Measurements from ENCODE around the gene SUPT5H.
"Not testable (repeated sequence)": the region's sequence is repeated elsewhere in the genome, so short reads cannot be mapped to it uniquely, and the experiment has no call there.

SUPT5H gene

DNA sequence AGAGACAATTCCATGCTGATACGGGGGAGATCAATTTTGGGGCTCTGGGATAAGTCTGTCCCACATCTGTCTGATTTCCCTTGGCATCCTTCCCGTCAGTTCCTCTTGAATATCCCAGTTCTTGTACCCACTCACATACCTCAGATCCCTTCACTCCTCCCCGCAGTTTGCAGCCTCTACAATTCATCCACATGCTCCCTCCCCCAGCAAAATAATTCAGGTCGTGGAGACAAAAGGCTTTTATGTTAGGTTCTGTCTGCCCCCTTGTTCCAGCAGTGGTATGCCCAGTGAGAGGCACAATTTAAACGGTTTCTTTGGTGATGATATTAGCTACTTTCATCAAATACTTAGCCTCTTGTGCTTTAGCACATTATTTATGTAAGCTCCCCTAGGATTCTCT is 19.2 kb upstream of the SUPT5H start:
- no peak for DNase-seq

DNA sequence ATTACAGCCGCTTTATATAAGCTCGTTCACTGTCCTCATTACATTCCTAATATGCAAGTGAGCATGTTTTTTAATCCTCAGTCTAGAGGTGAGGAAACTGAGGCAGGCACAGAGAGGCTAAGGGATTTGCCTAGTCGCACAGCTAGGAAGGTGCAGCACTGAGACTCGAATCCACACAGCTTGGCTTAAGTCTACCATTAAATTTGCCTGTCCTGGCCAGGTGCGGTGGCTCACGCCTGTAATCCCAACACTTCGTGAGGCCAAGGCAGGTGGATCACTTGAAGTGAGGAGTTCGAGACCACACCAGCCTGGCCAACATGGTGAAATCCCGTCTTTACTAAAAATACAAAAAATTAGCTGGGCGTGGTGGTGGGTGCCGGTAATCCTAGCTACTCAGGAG is 17.7 kb upstream of the SUPT5H start:
- no peak for DNase-seq

DNA sequence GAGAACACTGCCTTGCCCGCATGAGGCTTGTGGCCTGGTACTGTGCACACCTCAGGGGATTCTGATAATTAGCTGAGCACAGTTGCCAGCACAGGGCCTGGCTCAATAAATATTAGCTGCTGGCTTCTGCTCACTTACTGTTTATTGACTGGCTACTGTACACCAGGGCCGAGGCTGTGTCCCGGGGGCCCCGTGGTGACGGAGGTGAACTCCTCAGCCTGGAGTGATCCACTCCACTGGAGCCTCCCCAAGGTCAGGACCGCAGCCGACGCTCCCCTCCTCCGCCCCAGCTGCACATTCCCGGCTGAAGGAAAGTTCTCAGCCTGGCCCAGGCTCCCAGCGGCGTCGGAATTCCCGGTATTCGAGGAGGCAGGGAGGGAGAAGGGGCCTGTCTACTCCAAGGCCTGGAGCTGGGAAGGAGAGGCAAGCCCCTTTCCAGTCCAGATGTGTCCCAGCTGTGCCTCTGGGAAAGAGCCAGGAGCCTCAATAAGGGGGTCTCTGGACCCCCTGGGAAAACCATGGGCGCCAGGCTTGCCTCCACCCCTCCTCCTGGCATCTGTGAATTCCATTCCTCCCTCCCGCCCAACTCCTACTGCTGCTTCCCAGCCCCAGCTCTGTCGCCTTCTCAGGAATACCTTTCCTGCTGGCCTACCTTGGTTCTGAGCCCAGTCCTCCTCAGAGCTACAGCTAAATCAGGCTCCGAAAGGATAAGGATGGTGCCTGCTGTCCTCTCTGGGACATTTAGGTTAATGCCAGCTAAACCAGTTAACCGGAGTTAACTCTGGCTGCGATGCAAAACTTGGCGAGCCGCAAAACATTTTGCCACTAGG is 16.9 kb upstream of the SUPT5H start:
- DNase-seq, result no peak

DNA sequence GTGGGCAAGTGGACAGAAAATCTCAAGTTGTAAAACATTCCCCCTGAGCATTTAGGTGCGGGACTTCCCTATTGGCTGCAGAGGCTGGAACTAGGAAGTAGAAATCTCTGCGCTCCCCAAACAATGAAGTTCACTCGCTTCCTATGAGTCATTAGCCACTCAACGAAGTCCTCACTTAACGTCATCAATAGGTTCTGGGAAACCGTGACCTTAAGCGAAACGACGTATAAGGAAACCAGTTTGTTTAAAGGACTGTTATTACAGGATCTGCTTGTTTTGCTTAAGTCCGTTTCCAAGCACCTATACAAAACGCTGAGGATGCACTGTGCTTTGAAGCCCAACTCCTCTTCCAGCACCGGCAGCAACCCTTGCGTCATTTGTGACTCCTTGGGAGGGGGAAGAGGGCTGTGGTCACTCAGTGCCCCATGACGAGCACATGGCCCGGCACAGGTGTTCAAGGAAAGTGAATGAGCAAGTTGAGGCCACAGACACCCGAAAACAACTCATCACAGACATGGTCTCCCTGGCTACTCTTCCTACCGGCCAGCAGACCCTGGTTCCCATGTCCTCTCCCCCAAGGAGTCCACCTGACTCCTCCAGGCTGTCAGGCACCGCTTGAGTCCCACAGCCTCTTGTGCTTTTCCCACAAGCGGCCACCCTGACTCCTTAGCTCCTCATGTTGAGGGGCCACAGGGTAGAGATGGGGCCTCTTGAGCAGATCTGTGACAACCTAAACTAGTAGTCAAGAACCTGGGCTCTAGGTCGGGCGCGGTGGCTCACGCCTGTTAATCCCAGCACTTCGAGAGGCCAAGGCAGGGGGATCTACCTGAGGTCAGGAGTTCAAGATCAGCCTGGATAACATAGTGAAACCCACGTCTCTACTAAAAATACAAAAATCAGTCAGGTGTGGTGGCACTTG is 14.4 kb upstream of the SUPT5H start:
- peak; percentile 83 for DNase-seq

DNA sequence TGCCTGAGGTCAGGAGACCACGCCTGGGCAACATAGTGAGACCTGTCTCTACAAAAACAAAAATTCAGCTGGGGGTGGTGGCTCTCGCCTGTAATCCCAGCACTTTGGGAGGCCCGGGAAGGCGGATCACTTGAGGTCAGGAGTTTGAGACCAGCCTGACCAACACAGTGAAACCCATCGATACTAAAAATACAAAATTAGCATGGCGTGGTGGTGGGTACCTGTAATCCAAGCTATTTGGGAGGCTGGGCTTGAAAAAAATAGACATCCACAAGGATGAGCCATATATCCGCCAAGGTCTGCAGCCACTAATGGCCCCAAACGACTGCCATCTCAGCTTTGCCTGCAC is 12.7 kb upstream of the SUPT5H start:
- no peak for DNase-seq

DNA sequence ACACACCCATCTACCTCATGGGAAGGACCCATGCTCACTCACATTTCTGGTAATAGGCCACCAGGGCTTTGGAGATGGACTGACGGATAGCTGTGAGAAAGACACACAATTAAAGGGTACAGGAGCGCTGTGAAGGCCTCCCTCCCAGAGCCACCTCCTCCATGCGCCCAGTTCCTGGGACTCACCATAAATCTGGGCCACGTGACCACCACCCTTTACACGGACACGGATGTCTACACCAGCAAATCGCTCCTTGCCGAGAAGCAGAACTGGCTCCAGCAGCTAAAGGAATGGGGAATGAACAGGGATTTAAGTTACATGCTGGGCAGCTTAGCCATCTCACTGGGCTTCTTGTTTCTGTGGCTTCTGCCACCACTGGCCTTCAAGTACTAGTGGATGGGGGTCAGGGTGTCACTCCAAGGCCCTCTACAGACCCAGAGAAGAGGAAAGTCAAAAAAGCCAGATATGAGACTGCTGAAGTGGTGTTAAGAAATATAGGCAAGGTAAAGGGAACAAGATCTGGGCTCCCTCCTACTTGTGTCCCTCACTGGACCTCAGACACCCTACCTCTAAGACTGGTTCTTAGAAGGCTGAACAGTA is 11.8 kb upstream of the SUPT5H start:
- DNase-seq, result no peak

DNA sequence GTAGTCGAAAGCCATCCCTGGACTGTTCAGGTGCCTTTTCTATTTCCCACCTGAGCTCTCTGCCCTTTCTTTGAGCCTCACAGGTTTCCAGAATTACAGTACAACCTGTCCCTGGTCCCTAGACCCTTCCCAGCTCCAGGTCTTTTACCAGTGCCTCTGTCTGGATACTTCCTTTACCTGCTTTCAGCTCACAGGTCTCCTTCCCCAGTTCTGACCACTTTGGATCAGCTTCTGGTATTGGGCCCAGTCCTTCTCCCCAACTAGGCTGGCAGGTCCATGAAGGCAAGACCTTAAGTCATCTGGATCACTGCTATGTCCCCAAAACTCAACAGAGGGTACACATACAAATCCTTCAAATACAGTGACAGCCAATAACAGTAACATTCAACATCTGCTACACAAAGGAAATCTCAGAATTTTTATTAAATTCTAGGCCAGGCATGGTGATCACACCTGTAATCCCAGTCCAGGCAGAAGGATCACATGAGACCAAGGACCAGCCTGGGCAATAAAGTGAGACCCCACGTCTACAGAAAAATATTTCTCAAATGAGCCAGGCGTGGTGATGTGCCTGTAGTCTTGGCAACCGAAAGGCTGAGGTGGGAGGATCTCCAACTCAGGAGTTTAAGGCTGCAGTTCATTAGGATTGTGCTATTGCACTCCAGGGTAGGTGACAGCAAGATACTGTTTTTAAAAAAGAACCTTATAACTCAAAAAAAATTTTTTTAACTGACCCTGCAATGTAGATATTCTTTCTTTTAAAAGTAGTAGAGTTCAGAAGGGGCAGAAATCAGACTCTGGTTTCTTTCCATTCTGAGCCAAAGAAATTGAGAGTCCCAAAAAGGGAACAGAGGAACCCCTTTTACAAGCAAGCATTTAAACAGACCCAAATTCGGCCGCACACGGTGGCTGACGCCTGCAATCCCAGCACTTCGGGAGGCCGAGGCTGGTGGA is 11.0 kb upstream of the SUPT5H start:
- no peak for DNase-seq

DNA sequence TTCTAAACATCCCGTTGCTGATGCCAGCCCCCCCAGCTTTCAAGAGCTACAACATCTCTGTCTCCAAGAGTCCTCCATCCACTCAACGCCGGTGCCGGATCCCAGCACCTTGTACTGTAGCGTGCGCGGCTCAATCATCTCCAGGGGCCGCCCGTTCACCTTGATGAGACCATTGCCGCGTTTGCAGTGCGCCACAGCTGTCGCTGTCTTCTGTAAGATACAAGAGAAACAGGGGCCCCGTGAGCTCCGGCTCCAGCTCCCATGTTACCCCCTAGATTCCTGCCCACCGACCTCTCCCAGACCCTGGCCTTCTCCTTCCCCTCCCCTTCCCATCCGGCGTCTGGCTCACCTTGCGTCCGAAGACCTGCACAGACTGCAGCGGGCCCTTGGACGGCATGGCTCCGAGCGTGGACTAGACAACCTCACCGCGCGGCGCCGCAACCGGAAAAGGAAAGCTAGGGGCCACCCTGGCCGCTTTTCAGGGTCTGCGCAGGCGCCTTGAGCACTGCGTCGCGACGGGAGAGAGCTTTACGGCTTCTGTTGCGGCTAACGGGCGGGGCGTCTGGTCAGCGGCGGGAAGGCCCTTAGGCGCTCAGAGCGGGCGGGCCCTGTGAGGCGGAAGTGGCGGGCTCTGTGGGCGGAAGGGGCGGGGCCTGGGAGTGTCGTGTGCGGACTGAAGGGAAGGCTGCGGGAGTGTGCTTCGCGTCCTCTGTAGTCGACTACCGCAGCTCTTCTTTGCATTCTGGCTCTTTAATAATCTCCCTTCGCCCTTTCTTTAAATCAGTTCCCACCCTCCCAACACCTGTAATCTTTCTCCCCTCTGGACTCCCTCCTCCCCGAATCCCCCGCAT is 9.7 kb upstream of the SUPT5H start, which contains the start of gene RPS16:
Gene RPS16, minus strand, starts transcription at position 451 of the 851 bp plus-strand sequence. Its CDS starts 54 bp downstream, at position 397.
- peak; percentile 99 for DNase-seq

DNA sequence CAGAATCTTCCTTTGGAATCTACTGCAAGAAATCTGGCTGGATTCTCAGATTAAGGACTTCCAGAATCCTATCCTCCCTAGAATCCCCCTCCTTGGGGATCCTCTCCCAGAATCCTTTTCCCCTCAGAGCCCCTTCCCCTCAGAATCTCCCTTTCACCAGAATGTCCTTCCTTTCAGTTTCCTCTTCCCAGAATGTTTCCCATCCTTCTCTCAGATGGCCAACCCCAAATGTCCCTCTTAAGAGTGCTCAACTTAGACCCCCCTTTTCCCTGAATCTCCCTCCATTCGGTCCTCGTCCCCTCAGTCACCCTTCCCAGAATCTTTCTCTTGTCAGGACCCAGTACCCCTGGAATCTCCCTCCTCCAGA is 9.0 kb upstream of the SUPT5H start:
- no peak for DNase-seq

DNA sequence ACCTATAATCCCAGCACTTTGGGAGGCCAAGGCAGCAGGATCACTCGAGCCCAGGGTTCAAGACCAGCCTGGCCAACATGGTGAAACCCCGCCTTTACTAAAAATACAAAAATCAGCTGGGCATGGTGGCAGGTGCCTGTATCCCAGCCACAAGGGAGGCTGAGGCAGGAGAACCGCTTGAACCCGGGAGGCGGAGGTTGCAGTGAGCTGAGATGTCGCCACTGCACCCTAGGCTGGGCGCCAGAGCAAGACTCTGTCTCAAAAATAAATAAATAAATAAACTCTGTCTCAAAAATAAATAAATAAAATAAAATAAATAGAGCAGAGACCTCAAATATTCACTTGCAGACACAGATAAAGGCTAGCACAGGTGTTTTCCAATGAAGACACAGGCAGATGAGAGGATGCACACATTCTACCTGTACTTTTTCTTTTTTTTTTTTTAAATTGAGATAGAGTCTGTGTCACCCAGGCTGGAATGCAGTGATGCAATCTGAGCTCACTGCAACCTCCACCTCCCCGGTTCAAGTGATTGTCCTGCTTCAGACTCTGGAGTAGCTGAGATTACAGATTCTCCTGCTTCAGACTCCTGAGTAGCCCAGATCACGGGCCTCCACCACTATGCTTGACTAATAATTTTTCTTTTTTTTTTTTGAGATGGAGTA is 7.0 kb upstream of the SUPT5H start:
- no peak for DNase-seq

DNA sequence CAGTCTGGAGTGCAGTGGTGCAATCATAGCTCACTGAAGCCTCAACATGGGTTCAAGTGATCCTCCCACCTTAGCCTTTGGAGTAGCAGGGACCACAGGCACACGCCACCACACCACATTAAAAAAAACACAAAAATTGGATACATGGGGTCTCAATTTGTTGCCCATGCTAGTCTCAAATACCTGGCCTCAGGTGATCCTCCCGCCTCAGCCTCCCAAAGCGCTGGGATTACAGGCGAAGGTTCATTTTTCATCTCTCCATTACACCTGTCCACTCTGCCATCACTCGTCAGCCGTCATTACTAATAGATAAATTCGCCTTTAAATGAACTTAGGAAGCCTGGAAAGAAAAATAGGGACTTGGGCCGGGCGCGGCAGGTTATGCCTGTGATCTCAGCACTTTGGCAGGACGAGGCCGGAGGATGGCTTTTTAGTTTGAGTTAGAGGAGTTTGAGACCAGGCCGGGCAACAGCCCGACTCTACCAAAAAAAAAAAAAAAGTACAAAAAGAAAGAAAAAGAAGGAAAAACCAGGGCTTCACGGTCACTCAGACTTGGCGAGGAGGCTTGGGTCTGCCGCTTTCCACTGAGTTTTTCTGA is 685 bp upstream of the SUPT5H start:
- DNase-seq, result no peak

DNA sequence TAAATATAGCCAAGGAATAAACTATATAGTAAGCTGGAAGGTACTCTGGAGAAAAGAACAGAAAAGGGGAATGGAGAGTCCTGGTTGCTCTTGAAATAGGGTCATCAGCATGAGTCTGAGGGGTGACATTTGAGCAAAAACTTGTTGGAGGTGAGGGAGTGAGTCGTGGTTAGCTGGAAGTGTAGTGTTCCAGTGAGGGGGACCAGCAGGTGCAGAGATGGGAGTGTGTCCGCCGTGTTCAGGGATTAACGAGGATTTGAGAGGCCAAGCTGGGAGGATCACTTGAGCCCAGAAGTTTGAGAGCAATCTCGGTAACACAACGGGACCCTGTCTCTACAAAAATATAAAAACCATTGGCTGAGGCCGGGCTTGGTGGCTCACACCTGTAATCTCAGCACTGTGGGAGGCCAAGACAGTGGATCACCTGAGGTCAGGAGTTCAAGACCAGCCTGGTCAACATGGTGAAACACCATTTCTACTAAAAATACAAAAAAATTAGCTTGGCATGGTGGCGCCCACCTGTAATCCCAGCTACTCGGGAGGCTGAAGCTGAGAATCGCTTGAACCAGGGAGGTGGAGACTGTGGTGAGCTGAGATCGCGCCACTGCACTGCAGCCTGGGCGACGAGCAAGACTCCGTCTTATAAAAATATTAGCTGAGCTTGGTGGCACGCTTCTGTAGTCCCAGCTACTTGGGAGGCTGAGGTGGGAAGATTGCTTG is 1.1 kb downstream of the SUPT5H start:
- DNase-seq, result no peak

DNA sequence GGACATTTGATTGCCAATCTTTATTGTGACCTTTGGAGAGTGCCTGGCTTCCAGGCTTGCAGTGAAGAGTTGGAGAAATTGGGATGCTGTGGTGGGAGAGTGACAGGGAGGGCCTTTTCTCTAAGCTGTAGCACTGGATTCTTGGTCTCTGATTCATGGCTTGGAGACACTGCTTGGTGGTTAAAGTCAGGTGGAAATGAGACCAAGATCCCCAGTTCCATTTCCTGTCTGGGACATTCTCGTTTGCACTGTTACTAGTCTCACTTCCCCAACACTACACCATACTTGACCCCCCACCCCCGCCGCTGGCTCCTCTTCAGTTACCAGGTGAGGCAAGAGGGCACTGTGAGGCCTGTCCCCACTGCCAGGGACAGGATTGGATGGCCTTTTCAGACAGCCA is 2.9 kb downstream of the SUPT5H start:
- no peak for DNase-seq

DNA sequence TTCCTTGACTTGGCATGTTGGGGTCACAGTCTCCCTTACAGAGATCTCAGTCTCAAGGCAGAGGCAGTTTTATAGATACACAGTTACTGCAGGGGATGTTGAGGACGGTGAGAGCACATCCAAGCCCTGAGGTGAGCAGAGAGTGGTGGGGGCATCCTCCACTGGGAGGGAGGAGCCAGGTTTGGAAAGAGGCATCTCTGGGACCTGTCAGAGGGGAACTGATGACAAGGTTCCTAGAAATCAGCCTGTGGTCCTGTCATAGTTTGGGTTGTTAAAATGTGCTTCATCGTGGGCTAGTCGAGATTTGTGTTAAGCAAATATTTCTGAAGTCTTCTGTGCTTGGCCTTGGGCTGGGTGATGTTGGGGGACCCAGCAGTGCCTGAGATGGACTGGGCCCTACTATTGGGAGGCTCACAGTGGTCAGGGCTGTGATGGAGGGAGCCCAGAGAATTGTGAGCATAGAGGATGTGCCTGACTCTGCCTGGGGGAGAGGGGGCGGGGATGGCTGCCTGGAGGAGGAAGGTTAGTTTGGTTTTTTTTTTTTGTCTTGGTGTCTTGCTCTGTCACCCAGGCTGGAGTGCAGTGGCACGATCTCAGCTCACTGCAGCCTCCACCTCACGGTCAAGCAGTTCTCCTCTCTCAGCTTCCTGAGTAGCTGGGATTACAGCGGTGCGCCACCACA is 3.9 kb downstream of the SUPT5H start:
- DNase-seq, result no peak

DNA sequence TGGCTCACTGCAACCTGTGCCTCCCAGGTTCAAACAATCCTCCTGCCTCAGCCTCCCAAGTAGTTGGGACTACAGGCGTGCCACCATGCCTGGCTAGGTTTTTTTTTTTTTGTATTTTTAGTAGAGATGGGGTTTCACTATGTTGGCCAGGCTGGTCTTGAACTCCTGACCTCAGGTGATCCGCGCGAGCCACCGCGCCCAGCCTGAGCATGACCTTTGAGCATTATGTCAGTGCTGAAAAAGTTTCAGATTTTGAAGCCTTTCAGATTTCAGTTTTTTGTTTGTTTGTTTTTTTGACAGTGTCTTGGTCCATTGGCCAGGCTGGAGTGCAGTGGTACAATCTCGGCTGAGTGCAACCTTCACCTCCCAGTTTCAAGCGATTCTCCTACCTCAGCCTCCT is 5.9 kb downstream of the SUPT5H start:
- DNase-seq, result not testable (repeated sequence)

DNA sequence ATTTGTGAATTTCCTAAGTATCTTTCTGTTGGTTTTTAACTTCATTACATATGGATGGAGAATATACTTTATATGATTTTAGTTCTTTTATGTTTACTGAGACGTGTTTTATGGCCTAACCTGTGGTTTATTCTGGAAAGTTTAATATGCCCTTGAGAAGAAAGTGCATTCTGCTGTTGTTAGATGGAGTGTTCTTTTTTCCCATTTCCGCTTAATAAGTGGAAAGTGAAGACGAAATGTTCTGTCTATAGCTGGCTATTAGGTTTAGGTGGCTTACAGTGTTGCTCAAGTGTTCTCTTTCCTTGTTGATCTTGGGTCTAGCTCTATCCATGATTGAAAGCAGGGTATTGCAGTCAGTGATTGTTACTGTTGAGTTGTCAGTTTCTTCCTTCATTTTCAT is 18.0 kb downstream of the SUPT5H start:
- DNase-seq, result no peak

DNA sequence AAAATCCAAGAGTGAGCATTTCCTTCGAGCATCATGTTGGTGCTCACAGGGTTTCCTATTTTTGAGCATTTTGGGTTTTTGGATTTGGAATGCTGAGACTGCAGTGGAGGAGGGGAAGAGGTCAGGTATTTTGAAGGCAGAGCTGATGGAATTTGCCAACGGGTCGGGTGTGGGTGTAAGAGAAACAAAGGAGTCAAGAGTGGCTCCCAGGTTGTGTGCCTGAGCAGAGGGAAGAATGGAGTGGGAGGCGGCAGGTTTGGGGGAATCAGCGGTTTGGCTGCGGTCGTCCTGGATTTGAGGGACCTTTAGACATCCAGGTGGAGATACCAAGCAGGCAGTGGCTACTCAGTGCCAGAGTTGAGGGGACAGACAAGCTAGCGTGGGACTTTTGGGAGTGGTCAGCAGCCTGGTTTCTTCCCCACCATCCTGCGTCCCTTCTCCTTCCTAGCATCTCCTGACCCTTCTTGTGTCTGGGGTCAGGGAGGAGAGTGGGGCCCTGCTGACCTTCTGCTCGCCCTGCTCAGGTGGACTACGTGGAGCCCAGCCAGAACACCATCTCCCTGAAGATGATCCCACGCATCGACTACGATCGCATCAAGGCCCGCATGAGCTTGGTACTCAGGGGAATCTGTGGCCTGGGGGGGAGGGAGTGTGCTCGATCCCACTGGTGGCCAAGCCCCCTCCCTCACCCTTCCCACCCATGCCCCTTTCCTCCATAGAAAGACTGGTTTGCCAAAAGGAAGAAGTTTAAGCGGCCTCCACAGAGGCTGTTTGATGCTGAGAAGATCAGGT is 20.8 kb downstream of the SUPT5H start:
- DNase-seq, result no peak

DNA sequence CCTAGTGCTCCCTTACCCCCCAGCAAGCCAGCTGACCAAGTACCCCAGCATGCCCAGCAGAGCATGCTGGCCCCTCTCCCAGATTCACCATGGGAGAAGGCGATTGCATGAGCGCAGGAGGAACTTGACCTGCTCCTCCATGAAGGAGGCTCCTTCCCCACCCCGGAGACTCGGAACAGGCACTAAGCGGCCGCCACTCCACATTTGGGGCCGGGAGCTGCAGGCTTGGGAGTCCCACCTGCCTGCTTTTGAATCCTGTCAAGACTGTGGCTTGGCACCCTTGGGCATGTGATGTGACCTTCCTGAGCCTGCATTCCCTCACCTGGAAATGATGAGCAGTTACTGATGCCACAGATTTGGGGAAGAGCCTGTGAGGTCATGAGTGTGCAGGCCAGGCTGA is 22.6 kb downstream of the SUPT5H start:
- DNase-seq, result no peak

All from CD4-positive, alpha-beta T cell treated with Interleukin-12 subunit alpha and Interleukin-12 subunit beta, for 1 hour (primary cell).